B cell (primary cell): ENCODE results near the gene NPAS3. TPM values are rescaled to one million over a fixed set of nuclear protein-coding genes. Genes with fewer than 3 reads are reported as not detected.

Source experiments
- ATAC-seq: fragments of 200-7000 bp; cut with Tn5 transposase; one replicate; pipeline ENCODE4 v1.10.0; 2021; ENCODE audit warnings: low read depth, mild to moderate bottlenecking, moderate number of reproducible peaks, moderate library complexity
- CTCF ChIA-PET: fragments of 350-600 bp; sonication (Branson Sonifier 250); formaldehyde crosslinking; loops from one replicate; lab custom pipeline; 2021; ENCODE audit warnings: antibody characterized with exemption, inconsistent platforms; lab: Charles Lee
- POLR2A ChIA-PET: fragments of 350-600 bp; sonication (Branson Sonifier 250); formaldehyde crosslinking; loops from one replicate; lab custom pipeline; 2021; ENCODE audit warnings: antibody characterized with exemption; lab: Charles Lee
- DNase-seq: peaks from one replicate; pipeline ENCODE4 v3.0.0; 2013
- H2AFZ ChIP-seq: 2 replicates; pipeline ENCODE4 v1.6.1; 2012; ENCODE audit warnings: mild to moderate bottlenecking, low read depth, low read length; ENCODE audit not compliant: insufficient read depth, poor library complexity, severe bottlenecking
- H3K27ac ChIP-seq, 2 donors: 1 replicate in 1 of 2; 2 replicates in 1 of 2; pipeline ENCODE4 v1.5.1; 2012 to 2013; ENCODE audit warnings: low read length in 2 of 2, mild to moderate bottlenecking in 2 of 2, moderate library complexity in 1 of 2
- H3K27me3 ChIP-seq, 4 experiments: fragments of 200-600 bp in 1 of 4; sonication (generic) in 1 of 4; replicated peaks in 1 of 4; 1 replicate in 2 of 4; 2 replicates in 2 of 4; pipeline versions ENCODE4 v1.6.1 to v1.7.0; 2013 to 2016; ENCODE audit warnings: low read length in 3 of 4, mild to moderate bottlenecking in 2 of 4, mixed read lengths in 1 of 4, moderate library complexity in 1 of 4; ENCODE audit not compliant: insufficient read depth in 4 of 4, control insufficient read depth in 3 of 4; ENCODE audit errors: control extremely low read depth in 1 of 4
- H3K36me3 ChIP-seq, 2 experiments: replicated peaks in 1 of 2; 1 replicate in 1 of 2; 2 replicates in 1 of 2; pipeline versions ENCODE4 v1.6.1 to v1.7.1; 2013; ENCODE audit warnings: low read length in 1 of 2; ENCODE audit not compliant: insufficient read depth in 2 of 2, control insufficient read depth in 1 of 2; ENCODE audit errors: control extremely low read depth in 1 of 2, extremely low read depth in 1 of 2
- H3K4me1 ChIP-seq, 2 donors: fragments of 200-600 bp in 1 of 2; sonication (generic) in 1 of 2; 1 replicate in 1 of 2; 2 replicates in 1 of 2; pipeline versions ENCODE4 v1.5.1 to v1.6.1; 2013 to 2017; ENCODE audit warnings: low read length in 2 of 2; ENCODE audit not compliant: control insufficient read depth in 2 of 2, insufficient read depth in 2 of 2
- H3K4me2 ChIP-seq: replicated peaks from 2 replicates; pipeline ENCODE3; 2012; ENCODE audit warnings: mild to moderate bottlenecking, low read depth, low read length; ENCODE audit not compliant: poor library complexity, severe bottlenecking
- H3K4me3 ChIP-seq, 5 experiments: fragments of 200-600 bp in 1 of 5; sonication (generic) in 1 of 5; 1 replicate in 3 of 5; 2 replicates in 2 of 5; pipeline versions ENCODE4 v1.5.1 to v1.7.0; 2011 to 2016; ENCODE audit warnings: low read length in 4 of 5, mild to moderate bottlenecking in 4 of 5, low read depth in 2 of 5, control low read depth in 1 of 5, moderate library complexity in 1 of 5; ENCODE audit not compliant: insufficient read depth in 1 of 5; ENCODE audit errors: control extremely low read depth in 1 of 5, extremely low read depth in 1 of 5
- H3K79me2 ChIP-seq: fragments of 200-600 bp; sonication (generic); one replicate; pipeline ENCODE4 v1.6.0; 2016; ENCODE audit warnings: low read length; ENCODE audit not compliant: control insufficient read depth, insufficient read depth
- H3K9ac ChIP-seq: fragments of 200-600 bp; sonication (generic); 2 replicates; pipeline ENCODE4 v1.6.1; 2017; ENCODE audit warnings: mild to moderate bottlenecking, low read length, moderate library complexity
- H3K9me3 ChIP-seq, 3 donors: one replicate each; pipeline versions ENCODE4 v1.6.1 to v1.7.1; 2013; ENCODE audit warnings: low read length in 2 of 3; ENCODE audit not compliant: control insufficient read depth in 2 of 3, insufficient read depth in 1 of 3; ENCODE audit errors: control extremely low read depth in 1 of 3
- H4K20me1 ChIP-seq: 2 replicates; pipeline ENCODE4 v1.6.0; 2012; ENCODE audit warnings: mild to moderate bottlenecking, low read length; ENCODE audit not compliant: insufficient read depth, control insufficient read depth, poor library complexity, severe bottlenecking
- H3K27ac Mint-ChIP-seq: one replicate; pipeline ENCODE4 v1.8.0; 2021; ENCODE audit warnings: mixed read lengths
- H3K27me3 Mint-ChIP-seq: one replicate; pipeline ENCODE4 v1.8.0; 2021; ENCODE audit warnings: mixed read lengths
- H3K4me1 Mint-ChIP-seq: one replicate; pipeline ENCODE4 v1.8.0; 2021; ENCODE audit warnings: mixed read lengths
- H3K4me3 Mint-ChIP-seq: one replicate; pipeline ENCODE4 v1.8.0; 2021; ENCODE audit warnings: mixed read lengths
- H3K9me3 Mint-ChIP-seq: one replicate; pipeline ENCODE4 v1.8.0; 2022; ENCODE audit warnings: mixed read lengths; ENCODE audit not compliant: insufficient read depth
- EZH2 ChIP-seq: IDR thresholded peaks from 2 replicates; pipeline ENCODE4 v1.6.1; 2012; ENCODE audit warnings: borderline replicate concordance, low read depth, mild to moderate bottlenecking, moderate library complexity, low read length; ENCODE audit not compliant: insufficient read depth, poor library complexity, severe bottlenecking
- WGBS: methylation state at CpG from one replicate; pipeline ENCODE4 v1.1.5; 2013; ENCODE audit warnings: missing lambda C conversion rate; ENCODE audit not compliant: insufficient coverage; 5-methylcytosine and 5-hydroxymethylcytosine counted together
- intact Hi-C: fragments of 100-400 bp; cut with micrococcal nuclease; formaldehyde crosslinking; loops from one replicate; pipeline ENCODE4 v1.10.0; 2022
- polyA plus RNA-seq: library from polyadenylated mRNA; depleted of rRNA; stranded (reverse); fragments of >200 nt; gene quantifications from 2 replicates; pipeline ENCODE4 v1.2.3, GENCODE V29; 2012
- total RNA-seq, 2 donors: library from RNA; stranded (reverse); fragments of 120-200 nt in 1 of 2; gene quantifications; 1 replicate in 1 of 2; 2 replicates in 1 of 2; pipeline versions ENCODE4 v1.2.3 to v1.2.4, GENCODE V29; 2013 to 2022
- TF ChIP-seq, protein P1 (sequence below): fragments of 200-600 bp; IDR thresholded peaks from one replicate; pipeline ENCODE4 v1.8.0; 2022; ENCODE audit warnings: antibody characterized with exemption, mild to moderate bottlenecking

NPAS3 gene
- total and polyA plus RNA-seq, 2 donors (not counting 1 experiment from before 2014, with no cell fraction given) = not detected

- no peak overlapping the region for H2AFZ ChIP-seq
- 93% methylated on average over 9 of the region's 9 CpGs for WGBS
- H3K79me2 ChIP-seq = no peaks in the 10 kb centered on the region
- no peaks in the 10 kb centered on the region for H3K4me1 Mint-ChIP-seq
- H3K4me2 ChIP-seq = no peak overlapping the region
- H3K9me3 ChIP-seq = peaks cover 0 to 2% (median 0%) of the 10 kb centered on the region in 3 donors
- no peaks in the 10 kb centered on the region for H3K36me3 ChIP-seq
- no peak for DNase-seq
- no peak overlapping the region for H3K4me3 Mint-ChIP-seq
- H3K27ac ChIP-seq = no peak overlapping the region
- H3K9me3 Mint-ChIP-seq = no peaks in the 10 kb centered on the region
- no peak overlapping the region for H3K9ac ChIP-seq
- no peak for ATAC-seq
- CTCF ChIA-PET = no interaction called here
- H3K27me3 ChIP-seq = no peaks in the 10 kb centered on the region
- H3K27ac Mint-ChIP-seq = no peak overlapping the region
- TF ChIP-seq EZH2 = no peak
- TF ChIP-seq, protein P1, sequence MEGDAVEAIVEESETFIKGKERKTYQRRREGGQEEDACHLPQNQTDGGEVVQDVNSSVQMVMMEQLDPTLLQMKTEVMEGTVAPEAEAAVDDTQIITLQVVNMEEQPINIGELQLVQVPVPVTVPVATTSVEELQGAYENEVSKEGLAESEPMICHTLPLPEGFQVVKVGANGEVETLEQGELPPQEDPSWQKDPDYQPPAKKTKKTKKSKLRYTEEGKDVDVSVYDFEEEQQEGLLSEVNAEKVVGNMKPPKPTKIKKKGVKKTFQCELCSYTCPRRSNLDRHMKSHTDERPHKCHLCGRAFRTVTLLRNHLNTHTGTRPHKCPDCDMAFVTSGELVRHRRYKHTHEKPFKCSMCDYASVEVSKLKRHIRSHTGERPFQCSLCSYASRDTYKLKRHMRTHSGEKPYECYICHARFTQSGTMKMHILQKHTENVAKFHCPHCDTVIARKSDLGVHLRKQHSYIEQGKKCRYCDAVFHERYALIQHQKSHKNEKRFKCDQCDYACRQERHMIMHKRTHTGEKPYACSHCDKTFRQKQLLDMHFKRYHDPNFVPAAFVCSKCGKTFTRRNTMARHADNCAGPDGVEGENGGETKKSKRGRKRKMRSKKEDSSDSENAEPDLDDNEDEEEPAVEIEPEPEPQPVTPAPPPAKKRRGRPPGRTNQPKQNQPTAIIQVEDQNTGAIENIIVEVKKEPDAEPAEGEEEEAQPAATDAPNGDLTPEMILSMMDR = no peak
- H3K27me3 Mint-ChIP-seq = no peaks in the 10 kb centered on the region
- POLR2A ChIA-PET = no interaction called here
- no peak overlapping the region for H3K4me3 ChIP-seq
- H3K4me1 ChIP-seq = no peaks in the 10 kb centered on the region
- H4K20me1 ChIP-seq = no peaks in the 10 kb centered on the region
- intact Hi-C loops = no loop called here
These were observed 627.4 kb downstream of the NPAS3 start for GRCh38 chr14:33566082-33566481.

GRCh38 chr14:33567023-33567728, 628.5 kb downstream of the NPAS3 start:
- intact Hi-C loops = no loop called here
- no peak overlapping the region for H3K27ac Mint-ChIP-seq

More at GRCh38 chr14:33567023-33567728, 628.5 kb downstream of the NPAS3 start:
- no peak overlapping the region for H3K27ac ChIP-seq
- Mint-ChIP-seq H3K9me3 (no peaks in the 10 kb centered on the region), H3K4me1 (no peaks in the 10 kb centered on the region), H3K4me3 (no peak overlapping the region), H3K27me3 (no peaks in the 10 kb centered on the region)
- CTCF ChIA-PET = no interaction called here
- 90% methylated on average over 5 of the region's 10 CpGs for WGBS
- no peak overlapping the region for H3K4me2 ChIP-seq
- no peaks in the 10 kb centered on the region for H4K20me1 ChIP-seq
- no peaks in the 10 kb centered on the region for H3K36me3 ChIP-seq
- no peak overlapping the region for H3K4me3 ChIP-seq
- ATAC-seq (no peak), DNase-seq (no peak)
- no peaks in the 10 kb centered on the region for H3K4me1 ChIP-seq
- no peaks in the 10 kb centered on the region for H3K79me2 ChIP-seq
- no peak for TF ChIP-seq EZH2
- TF ChIP-seq, protein P1 = no peak
- no peaks in the 10 kb centered on the region for H3K27me3 ChIP-seq
- H2AFZ ChIP-seq = no peak overlapping the region
- peaks cover 0 to 2% (median 0%) of the 10 kb centered on the region in 3 donors for H3K9me3 ChIP-seq
- POLR2A ChIA-PET = no interaction called here
- no peak overlapping the region for H3K9ac ChIP-seq
